NCI-H2029 (cell line): ENCODE results near the gene APOBEC3C.
"Not testable (repeated sequence)": the region's sequence is repeated elsewhere in the genome, so short reads cannot be mapped to it uniquely, and the experiment has no call there.

Experiments
- DNase-seq: peaks from one replicate; lab custom pipeline; 2025; lab: John Stamatoyannopoulos, UW

Gene APOBEC3C

DNA sequence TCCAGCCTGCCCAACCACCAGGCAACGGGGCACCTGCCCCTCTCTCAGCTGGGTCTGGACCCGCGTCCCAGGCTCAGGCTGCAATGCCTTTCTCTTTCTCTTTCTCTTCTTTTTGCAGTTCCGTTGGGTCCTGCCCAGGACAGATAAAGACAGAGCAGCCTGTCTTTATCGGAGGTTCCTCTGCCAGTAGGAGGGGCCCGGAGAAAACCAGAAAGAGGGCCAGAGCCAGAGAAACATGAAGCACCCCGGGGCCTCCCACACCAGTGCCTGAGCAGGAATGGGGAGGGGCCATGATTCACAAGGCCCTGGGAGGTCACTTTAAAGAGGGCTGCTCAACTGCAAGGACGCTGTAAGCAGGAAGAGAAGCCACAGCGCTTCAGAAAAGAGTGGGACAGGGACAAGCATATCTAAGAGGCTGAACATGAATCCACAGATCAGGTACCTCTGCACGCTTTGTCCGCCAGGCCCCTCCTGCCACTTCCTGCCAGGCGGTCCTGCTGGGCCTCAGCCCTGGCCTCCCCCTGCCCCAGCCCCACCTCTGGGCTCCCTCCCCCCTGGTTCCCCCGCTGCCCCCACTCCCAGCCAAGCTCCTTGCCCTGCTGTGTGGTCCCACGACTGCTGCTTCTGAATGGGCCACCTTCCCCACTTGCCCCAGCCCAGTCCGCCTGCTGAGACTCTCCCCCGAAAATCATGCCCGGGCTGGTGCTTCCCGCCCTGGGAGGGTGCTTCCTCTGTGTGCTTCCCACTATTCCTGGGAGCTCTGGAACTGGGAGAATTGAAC, at the start of gene APOBEC3C:
Gene APOBEC3C (plus strand): TSS at position 316 of the 781 bp plus-strand sequence. CDS start 106 bp downstream, at position 422.
- DNase-seq = peak; percentile 11

DNA sequence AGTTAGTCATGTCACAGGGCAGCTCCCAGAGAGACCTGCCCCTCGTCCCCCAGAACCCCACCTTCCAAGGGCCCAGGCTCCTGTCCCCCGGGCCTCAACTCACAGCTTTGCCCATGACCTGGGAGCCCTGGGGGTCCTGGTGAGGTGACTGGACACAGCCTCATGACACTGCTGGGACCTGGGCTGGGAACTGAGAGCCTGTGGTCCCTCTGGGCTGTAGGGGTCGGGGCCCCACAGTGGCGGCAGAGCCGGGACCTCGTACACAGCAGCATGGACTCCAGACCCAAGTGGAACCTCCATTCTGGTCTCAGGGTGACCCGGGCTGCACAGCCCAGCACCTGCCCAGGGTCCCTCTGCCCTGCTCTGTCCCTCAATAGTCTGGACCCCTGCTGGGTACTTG, 49.8 kb upstream of the APOBEC3C start:
- no peak for DNase-seq

DNA sequence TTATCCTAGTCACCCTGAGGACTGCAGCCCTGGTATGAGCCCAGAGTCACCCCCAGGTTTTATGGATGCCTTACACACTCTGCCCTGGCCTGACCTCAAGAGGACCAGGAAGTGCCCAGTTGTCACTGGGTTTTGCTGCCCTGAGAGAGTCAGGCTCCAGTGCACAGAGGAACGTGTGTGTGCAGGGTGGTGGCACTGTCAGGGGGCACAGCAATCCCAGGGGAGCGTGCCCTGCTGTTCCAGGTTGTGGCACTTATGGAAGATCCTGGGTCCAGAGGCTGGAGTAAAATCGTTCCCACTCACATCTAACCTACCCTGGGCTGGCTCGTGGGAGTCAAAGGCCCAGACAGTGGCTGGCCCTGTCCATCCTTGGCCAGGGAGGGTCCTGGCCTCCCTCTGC, 49.1 kb upstream of the APOBEC3C start:
- DNase-seq = no peak

DNA sequence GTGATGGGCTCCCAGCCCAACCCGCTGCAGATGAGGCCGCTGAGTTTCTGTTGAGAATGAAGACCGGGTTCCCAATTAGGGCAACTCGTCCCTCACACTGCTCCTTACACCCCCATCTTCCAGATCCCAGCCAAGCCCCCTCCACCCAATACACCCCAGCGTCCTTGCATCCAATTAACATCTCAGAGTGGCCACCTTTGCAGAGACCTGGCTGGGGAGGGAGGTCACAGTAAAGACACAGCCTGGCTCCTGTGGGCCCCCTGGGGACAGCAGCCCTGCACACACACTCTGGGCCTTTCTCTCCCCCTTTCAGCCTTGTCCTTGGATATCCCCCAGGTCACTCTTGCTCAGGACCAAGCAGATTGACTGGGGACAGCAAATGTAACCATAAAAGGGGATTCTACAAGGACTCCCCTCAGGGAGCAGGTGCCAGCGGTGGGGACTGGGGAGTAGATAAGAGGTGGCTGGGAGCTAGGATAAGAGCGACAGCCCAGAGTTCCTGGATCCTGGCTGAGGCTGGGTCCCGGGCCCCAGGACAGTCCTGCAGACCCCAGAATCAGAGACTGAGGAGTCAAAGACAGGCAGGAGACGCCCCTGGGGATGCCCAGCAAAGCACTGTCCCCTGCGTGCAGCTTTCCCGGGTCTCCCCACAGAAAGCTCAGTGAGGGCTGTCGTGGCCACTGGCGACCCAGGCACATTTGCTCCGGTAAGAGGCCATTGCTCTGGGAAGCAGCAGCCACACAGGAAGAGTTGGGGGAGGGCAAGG, 48.3 kb upstream of the APOBEC3C start:
- no peak for DNase-seq

DNA sequence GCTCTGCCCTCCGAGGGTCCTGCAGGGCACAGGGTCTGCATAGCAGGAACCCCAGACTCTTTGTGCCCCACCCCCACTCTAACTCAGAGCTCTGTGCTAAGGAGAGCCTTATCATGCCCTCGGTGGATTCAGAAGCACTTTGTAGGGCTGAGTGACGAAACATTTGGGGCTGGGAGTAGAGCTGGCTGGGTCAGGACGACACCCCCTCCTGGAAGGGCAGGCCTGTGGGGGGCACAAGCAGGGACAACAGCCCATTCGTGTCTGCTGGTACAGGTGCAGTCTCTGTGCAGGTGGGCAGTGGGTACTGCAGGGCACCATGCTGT, 47.7 kb upstream of the APOBEC3C start:
- DNase-seq = no peak

DNA sequence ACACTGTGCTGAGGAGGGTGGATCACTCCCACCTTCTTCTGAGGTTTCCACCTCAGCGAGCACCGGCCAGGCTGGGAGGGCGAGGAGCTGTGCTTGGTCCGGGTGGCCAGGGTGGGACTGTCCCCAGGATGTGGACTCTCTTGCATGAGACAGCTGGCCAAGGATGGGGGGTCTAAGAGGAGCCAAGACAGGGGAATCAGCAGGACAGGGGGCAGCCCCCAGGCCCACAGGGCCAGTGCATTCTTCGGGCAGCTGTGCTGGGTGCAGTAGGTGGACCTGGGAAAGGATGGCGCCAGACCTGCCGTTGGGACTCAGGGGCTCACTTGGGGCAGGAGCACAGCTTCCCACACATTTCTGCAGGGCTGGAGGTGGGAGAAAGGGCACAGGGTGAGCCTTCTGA, 47.1 kb upstream of the APOBEC3C start:
- DNase-seq = no peak

DNA sequence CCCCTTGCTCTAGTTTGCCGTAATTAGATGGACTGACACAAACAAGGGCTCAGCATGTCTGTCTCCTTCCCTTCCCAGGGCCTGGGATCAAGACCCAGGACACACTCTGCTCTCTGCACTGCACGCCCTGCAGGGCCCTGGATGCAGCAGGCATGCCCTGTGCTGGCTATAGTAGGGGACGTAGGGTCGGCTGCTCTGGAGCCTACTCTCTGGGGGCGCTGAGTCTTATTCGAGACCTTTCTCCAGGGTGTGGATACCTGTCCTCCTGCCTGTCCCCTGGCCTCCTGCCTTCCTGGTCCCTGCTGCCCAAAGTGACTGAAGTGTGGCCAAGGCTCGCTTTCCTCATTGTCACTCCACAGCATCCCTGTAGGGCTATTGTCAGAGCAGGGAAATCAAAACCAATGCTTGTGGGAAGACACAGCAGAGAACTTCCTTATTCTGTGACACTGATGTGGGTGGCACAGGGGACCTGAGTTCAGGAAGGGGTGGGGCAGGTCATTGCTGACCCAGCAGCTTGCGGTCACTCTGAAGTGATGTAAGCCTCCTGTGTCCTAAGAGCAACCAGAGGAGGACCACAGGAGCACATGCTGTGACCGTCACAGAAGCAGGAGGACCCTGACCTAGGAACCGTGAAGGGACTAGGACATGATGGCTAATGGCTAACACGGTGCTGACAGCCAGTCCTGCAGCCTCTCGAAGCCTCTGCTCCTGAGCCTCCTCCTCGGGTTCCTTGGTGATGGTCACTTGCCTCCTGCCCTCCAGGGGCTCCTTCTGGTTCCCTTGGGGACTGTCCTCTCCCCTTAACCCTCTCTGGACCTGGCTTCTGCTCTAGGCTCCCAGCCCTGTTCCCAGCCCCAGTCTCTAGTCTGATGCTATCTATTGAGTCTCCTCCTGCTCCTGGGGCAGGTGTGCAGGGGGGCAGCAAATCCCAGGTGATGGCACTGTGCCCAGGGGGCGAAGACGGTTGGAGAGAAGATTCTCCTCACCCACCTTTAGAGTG, 46.3 kb upstream of the APOBEC3C start:
- DNase-seq = no peak

DNA sequence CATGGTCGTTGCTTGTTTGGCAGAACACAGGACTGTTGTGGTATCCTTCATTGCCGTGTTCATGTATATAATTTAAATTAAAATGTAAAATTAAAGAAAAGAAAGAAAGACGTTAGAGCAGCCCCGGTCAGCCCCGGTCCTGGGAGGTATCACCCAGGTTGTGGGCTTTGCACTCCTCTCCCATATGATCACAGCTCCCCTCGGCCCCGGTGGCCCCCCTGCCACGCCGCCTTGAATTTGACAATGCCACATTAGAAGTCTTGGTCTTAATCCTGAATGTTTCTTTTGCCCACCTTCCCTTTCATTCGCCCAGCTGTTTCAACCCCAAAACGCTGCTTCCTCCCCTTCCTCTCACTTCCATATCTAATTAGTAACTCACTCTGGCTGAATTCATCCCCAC, 45.3 kb upstream of the APOBEC3C start:
- no peak for DNase-seq

DNA sequence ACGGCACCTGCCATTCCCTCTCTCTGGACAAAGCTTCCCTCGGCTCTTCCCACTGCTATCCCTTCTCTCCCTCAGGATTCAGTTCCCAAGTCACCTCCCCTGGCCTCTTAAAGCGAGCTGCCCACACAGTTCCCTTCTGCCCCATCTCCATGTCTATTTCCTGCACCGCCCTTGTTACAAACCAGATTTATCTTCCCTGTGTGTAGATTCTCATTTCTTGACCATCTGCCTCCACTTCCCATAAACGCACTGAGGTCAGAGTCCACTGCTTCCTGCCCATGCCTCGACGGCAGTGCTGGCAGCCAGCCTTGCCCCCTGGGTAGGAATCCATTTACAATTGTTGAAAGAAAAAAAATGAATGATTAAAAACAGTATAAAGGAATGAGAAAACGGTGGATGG, 43.5 kb upstream of the APOBEC3C start:
- no peak for DNase-seq

DNA sequence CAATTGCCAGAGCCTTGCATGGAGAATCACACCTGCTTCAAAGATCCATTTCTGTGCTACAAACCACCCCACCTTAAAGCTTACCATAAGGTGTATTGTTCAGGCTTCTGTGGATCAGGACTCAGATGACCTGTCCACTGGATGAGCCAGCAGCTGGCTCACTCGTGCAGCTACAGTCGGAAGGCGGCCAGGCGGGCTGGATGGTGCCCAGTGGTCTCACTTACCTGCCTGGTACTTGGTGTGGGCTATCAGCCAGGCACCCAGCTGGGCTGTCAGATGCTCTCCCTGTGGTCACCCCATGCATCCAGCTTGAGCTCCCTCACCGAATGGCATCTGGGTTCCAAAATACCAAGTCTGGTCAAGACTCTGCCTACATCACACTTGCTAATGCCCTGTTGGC, 42.9 kb upstream of the APOBEC3C start:
- no peak for DNase-seq

DNA sequence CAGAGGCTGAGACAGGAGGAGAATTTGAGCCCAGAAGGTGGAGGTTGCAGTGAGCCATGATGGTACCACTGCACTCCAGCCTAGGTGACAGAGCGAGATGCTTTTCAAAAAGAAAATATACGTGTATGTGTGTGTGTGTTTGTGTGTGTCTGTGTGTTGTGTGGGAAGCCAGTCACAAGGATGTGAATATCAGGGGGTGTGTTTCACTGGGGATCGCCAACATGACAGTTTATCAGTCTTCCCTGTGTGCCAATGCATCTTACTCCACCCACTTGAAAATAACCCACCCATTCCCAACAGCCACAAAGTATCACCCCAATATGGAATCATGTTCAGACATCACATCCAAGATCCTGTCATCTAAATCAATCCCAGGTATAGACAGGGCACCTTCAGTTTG, 42.3 kb upstream of the APOBEC3C start:
- no peak for DNase-seq

DNA sequence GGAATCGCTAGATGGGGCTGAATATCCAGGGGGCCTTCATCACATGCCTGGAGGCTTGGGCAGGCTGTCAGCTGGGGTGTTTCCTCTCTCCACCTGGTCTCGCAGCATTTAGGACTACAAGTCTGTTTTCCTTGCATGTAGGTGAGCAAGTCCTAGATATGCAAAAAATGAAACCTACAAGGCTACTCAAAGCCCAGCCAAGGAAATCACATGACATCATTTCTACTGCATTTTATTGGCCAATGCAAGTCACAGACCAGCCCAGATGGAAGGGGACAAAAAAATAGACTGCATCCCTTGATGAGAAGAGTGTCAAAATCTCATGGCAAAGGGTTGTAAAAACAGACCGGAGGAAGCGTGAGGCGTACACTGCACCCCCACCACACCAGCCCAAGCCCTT, 41.5 kb upstream of the APOBEC3C start:
- DNase-seq = no peak

DNA sequence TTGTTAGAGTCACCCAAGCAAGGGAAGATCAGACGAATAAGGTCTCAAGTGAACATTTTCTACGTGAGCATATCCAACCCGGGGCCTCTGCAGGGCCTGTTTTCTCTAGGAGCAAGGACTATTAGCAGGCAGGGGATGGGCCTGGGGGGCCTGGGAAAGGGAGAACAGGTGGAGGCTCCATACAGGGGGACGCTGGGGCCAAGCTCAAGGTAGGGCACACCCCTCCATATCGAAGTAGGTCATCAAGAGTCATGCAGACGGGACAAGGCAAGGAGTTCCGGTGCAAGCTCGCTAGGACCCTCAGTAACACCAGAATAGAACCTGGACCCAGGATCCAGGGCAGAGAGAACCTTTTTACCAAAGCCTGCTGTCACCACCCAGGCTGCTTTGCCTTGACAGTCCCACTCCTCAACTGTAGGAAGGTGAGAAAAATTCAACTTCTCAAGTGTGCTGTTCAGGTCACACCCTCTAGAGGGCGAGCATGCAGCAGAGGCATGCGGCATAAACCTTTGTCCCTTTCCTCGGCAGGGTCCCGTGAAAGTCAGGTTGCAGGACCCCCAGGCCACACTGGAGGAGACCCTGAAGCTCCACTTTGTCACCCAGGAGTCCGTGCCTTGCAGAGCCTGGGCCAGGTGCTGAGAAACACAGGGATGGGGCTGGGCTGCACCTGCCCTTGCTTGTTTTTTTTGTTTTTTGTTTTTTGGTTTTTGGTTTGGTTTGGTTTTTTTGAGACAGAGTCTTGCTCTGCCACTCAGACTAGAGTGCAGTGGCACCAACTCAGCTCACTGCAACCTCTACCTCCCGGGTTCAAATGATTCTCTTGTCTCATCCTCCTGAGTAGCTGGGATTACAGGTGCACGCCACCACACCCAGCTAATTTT, 40.5 kb upstream of the APOBEC3C start:
- DNase-seq = peak; percentile 32

DNA sequence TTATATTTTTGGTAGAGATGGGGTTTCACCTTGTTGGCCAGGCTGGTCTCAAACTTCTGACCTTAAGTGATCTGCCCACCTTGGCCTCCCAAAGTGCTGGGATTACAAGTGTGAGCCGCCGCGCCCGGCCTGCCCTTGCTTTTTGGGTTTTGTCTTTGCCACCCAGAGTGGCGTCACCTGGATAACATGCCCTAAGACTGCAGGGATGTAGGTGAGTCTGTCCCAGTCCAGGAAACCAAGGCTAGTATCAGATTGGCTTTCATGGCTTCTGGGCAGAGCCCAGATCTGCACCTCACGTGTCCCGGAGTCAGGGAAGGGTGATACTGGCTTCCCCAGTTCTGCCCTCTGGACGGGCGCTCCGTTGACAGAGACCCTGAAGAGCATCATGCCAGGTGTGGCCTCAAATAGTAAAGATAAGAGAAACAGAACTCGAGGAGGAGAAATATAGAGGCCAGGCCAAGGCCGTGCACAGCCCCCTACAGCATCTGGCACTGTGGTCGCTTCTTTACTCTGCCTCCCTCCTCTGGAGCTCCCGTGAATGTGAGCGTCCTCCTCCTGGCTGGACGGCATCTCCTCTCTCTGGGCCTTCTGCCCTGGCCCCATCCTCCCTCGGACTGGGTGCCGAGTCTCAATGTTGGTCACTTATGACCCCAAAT, 39.8 kb upstream of the APOBEC3C start:
- DNase-seq = no peak

DNA sequence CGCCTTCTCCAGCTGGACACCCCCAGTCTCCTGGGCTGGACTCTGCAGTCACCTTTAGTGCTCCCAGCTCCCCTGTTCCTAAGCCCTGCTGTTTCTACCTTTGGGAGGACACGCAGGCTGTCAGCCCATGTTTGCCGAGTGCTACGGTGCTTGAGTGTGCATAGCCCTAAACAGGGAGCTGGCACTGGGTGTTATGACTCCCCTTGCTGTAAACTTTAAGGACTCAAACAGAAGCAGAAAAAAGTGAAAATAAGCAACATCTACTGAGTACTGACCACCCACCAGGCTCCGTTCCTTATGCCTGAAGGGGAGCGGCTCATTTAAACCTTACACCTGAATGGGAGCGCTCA, 39.3 kb upstream of the APOBEC3C start:
- DNase-seq = no peak

DNA sequence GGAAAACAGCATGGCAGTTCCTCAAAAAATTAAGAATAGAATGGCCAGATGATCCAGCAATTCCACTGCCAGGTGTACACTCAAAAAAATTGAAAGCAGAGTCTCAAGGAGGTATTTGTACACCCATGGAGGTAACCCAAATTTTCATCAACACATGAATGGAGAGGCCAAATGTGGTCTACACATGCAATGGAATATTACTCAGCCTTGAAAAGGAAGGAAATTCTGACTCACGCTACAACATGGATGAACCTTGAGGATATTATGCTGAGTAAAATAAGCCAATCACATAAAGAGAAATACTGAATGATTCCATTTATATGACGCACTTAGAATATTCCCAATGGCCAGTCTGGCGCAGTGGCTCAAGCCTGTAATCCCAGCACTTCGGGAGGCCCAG, 36.8 kb upstream of the APOBEC3C start:
- DNase-seq = not testable (repeated sequence)

DNA sequence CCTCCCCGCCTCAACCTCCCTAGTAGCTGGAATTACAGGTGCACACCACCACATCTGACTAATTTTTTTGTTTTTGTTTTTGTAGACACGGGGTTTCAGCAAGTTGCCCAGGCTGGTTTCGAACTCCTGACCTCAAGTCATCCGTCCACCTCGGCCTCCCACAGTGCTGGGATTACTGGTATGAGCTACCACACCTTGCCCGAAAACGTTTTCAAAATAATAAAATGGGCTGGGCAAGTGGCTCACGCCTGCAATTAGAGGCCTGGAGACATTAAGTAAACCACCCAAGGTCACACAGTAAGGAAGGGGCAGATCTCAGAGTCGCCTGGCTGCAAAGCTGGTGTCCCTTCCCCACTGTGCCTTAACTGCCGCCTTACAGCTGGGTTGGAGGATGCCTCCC, 33.5 kb upstream of the APOBEC3C start:
- DNase-seq = not testable (repeated sequence)

DNA sequence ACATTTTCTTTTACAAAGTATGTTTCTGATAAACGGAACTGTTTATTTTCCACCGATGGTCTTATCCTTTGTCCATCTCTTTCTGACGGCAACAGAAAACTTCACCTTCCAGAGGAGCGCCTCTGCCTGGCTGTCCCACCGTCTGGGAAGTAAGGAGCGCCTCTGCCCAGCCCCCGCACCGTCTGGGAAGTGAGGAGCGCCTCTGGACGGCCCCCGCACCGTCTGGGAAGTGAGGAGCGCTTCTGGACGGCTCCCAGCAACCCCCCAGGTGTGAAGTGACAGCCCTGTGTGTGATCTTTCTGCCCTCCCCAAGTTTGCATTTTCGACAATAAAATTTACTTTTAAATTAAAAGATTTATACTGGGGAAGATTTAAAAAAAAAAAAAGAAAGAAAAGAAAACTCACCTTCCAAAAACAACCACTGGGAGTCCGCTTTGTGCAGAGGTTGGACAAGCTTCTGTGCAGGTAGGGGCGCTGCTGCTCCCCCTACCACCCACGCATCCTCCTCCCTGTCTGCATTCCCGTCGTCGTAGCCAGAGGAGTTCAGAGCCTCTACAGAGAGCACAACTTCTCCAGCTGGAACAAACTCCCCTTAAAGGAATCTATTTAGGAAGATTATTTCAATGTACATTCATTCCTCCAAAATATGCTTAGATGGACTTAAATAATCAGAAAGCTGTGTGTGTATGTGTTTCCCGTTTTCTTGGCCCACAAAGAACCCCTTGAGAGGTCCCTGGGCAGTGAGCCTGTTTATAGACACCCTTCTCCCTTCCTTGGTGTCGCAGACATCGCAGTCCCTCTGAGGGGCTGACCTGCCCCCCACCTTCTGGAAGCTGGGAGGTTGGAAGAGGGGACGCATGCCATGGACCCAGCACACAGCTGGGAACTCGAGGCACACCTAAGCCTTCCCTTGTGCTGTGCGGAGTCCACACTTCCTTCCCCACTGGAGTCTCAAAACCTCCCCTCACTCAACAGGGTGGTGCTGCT, 32.8 kb upstream of the APOBEC3C start:
- no peak for DNase-seq
